Keratinocyte (primary cell): Measurements from ENCODE around the gene HCN3. TPM values are rescaled to one million over a fixed set of nuclear protein-coding genes. Genes with fewer than 3 reads are reported as not detected.

Experiments used
- DNase-seq: peaks from one replicate; pipeline ENCODE4 v3.0.0-alpha.2; 2011; ENCODE audit warnings: low read depth, missing footprints, low spot score
- FAIRE-seq: peaks from 2 replicates; lab custom pipeline; 2011; peaks lifted over from hg19 to GRCh38; lab: Jason Lieb, UNC
- H2AFZ ChIP-seq: 2 replicates; pipeline ENCODE4 v1.6.0; 2012; ENCODE audit warnings: low read length, control low read depth, inconsistent platforms; ENCODE audit not compliant: control insufficient read depth
- H3K27ac ChIP-seq: 2 replicates; pipeline ENCODE4 v1.5.1; 2011; ENCODE audit warnings: low read length; ENCODE audit not compliant: control insufficient read depth, insufficient read depth
- H3K27me3 ChIP-seq: 3 replicates; pipeline ENCODE4 v1.6.0; 2011; ENCODE audit warnings: low read length; ENCODE audit not compliant: control insufficient read depth, insufficient read depth; ENCODE audit errors: extremely low read depth
- H3K36me3 ChIP-seq, 2 experiments: 2 replicates in 1 of 2; 3 replicates in 1 of 2; pipeline ENCODE4 v1.5.1; 2011; ENCODE audit warnings: low read length in 2 of 2, mild to moderate bottlenecking in 1 of 2; ENCODE audit not compliant: control insufficient read depth in 2 of 2, insufficient read depth in 2 of 2; ENCODE audit errors: extremely low read depth in 1 of 2
- H3K4me1 ChIP-seq: 3 replicates; pipeline ENCODE4 v1.5.1; 2011; ENCODE audit warnings: low read length; ENCODE audit not compliant: control insufficient read depth, insufficient read depth; ENCODE audit errors: extremely low read depth
- H3K4me2 ChIP-seq: 3 replicates; pipeline ENCODE4 v1.6.0; 2011; ENCODE audit warnings: low read depth, low read length; ENCODE audit not compliant: control insufficient read depth, insufficient read depth; ENCODE audit errors: extremely low read depth
- H3K4me3 ChIP-seq, 3 experiments: fragments of 200-600 bp in 1 of 3; sonication (generic) in 1 of 3; 2 replicates in 2 of 3; 3 replicates in 1 of 3; pipeline ENCODE4 v1.5.1; 2011 to 2016; ENCODE audit warnings: low read length in 3 of 3, mild to moderate bottlenecking in 3 of 3, control low read depth in 2 of 3, inconsistent platforms in 1 of 3, low read depth in 1 of 3, mixed read lengths in 1 of 3, mixed run types in 1 of 3, moderate library complexity in 1 of 3; ENCODE audit not compliant: control insufficient read depth in 2 of 3, insufficient read depth in 2 of 3; ENCODE audit errors: extremely low read depth in 1 of 3
- H3K79me2 ChIP-seq: 2 replicates; pipeline ENCODE4 v1.6.0; 2012; ENCODE audit warnings: low read length; ENCODE audit not compliant: control insufficient read depth, insufficient read depth
- H3K9ac ChIP-seq: 3 replicates; pipeline ENCODE4 v1.6.0; 2011; ENCODE audit warnings: low read length; ENCODE audit not compliant: control insufficient read depth, insufficient read depth; ENCODE audit errors: extremely low read depth
- H3K9me1 ChIP-seq: 3 replicates; pipeline ENCODE4 v1.6.0; 2011; ENCODE audit warnings: low read length; ENCODE audit not compliant: control insufficient read depth, insufficient read depth; ENCODE audit errors: extremely low read depth
- H3K9me3 ChIP-seq: 2 replicates; pipeline ENCODE4 v1.5.1; 2012; ENCODE audit warnings: low read depth, low read length; ENCODE audit not compliant: control insufficient read depth
- H4K20me1 ChIP-seq: 3 replicates; pipeline ENCODE4 v1.6.0; 2011; ENCODE audit warnings: low read length; ENCODE audit not compliant: control insufficient read depth, insufficient read depth; ENCODE audit errors: extremely low read depth
- CTCF ChIP-seq, 3 experiments: IDR thresholded peaks in 1 of 3; conservative IDR thresholded peaks in 1 of 3; optimal IDR thresholded peaks in 1 of 3; 2 replicates in 2 of 3; 3 replicates in 1 of 3; pipeline versions ENCODE3 to v1.5.1; 2011; ENCODE audit warnings: low read length in 3 of 3, mild to moderate bottlenecking in 3 of 3, moderate library complexity in 2 of 3, control low read depth in 1 of 3, inconsistent platforms in 1 of 3; ENCODE audit not compliant: insufficient read depth in 2 of 3; ENCODE audit errors: extremely low read depth in 1 of 3
- EZH2 ChIP-seq: IDR thresholded peaks from one replicate; pipeline ENCODE4 v1.6.1; 2012; ENCODE audit warnings: inconsistent platforms, mild to moderate bottlenecking, low read length, moderate library complexity
- dilution Hi-C: fragments of 300-500 bp; cut with MboI; formaldehyde crosslinking; loops from one replicate; pipeline ENCODE4 v1.7.0; 2020; ENCODE audit warnings: low sequenced_read_pairs; ENCODE audit not compliant: extremely low pct_ligation_motif_present
- polyA plus RNA-seq, 5 experiments: library from polyadenylated mRNA; depleted of rRNA in 3 of 5; stranded (reverse) in 3 of 5; stranded (forward) in 1 of 5; unstranded in 1 of 5; fragments of >200 nt; gene quantifications; 1 replicate in 1 of 5; 2 replicates in 3 of 5; 3 replicates in 1 of 5; pipeline versions ENCODE4 v1.2.1 to v1.2.3, GENCODE V29; 2011 to 2012; ENCODE audit warnings: missing spikeins in 2 of 5, low read depth in 1 of 5, low replicate concordance in 1 of 5

Gene HCN3
- polyA plus RNA-seq, 1 donor (not counting 4 experiments of a cell fraction or from before 2014, with no cell fraction given) = 3.0 TPM

- H3K4me1 ChIP-seq = peaks cover 8% of the 10 kb centered on the region
- peaks cover 23 to 26% of the 10 kb centered on the region in 2 experiments for H3K36me3 ChIP-seq
- dilution Hi-C loops = no loop called here
- no peak overlapping the region for H3K4me2 ChIP-seq
- H3K79me2 ChIP-seq = peaks cover 11% of the 10 kb centered on the region
- H3K4me3 ChIP-seq = no peak overlapping the region
- no peak overlapping the region for H3K9ac ChIP-seq
- no peak overlapping the region for H2AFZ ChIP-seq
- no peaks in the 10 kb centered on the region for H3K27me3 ChIP-seq
- no peak overlapping the region for H3K27ac ChIP-seq
- no peaks in the 10 kb centered on the region for H3K9me3 ChIP-seq
- no peaks in the 10 kb centered on the region for H4K20me1 ChIP-seq
- H3K9me1 ChIP-seq = no peaks in the 10 kb centered on the region
- DNase-seq (no peak), FAIRE-seq (no peak)
- no peak for TF ChIP-seq CTCF (optimal IDR thresholded peaks at IDR 0.05 in 1 of 3, IDR thresholded peaks at IDR 0.05 in 1 of 3, conservative IDR thresholded peaks at IDR 0.05 in 1 of 3; ENCODE audit: extremely low read depth in 1 of 3, insufficient read depth in 2 of 3, low read length in 3 of 3)
- TF ChIP-seq EZH2 = no peak
Observed at GRCh38 chr1:155329980-155330598, 52.8 kb downstream of the HCN3 start.

- H3K27ac ChIP-seq = no peak overlapping the region
- no peaks in the 10 kb centered on the region for H3K4me1 ChIP-seq
- H3K9me3 ChIP-seq = no peaks in the 10 kb centered on the region
- no peak overlapping the region for H3K9ac ChIP-seq
- H3K27me3 ChIP-seq = no peaks in the 10 kb centered on the region
- TF ChIP-seq EZH2 (no peak), CTCF (optimal IDR thresholded peaks at IDR 0.05 in 1 of 3, IDR thresholded peaks at IDR 0.05 in 1 of 3, conservative IDR thresholded peaks at IDR 0.05 in 1 of 3; ENCODE audit: extremely low read depth in 1 of 3, insufficient read depth in 2 of 3, low read length in 3 of 3) (no peak)
- dilution Hi-C loops = no loop called here
- no peak overlapping the region for H3K4me2 ChIP-seq
- H3K79me2 ChIP-seq = no peaks in the 10 kb centered on the region
- no peak overlapping the region for H3K4me3 ChIP-seq
- no peaks in the 10 kb centered on the region for H3K9me1 ChIP-seq
- H2AFZ ChIP-seq = no peak overlapping the region
- no peaks in the 10 kb centered on the region for H4K20me1 ChIP-seq
- DNase-seq (no peak), FAIRE-seq (no peak)
- H3K36me3 ChIP-seq = peaks cover 23% of the 10 kb centered on the region in 2 experiments
Observed at GRCh38 chr1:155334962-155335361, 57.7 kb downstream of the HCN3 start.

Other genes with a start within 250 kb of the HCN3 start
- 0.11 to 0.46 TPM (median 0.14 TPM) in 3 replicates for gene DCST2, start 243.7 kb upstream of the HCN3 start, polyA plus RNA-seq
- gene DCST1, start 243.6 kb upstream of the HCN3 start, polyA plus RNA-seq = 0.05 TPM in 1 of 3 replicates, not detected in the others
- 130 to 280 TPM (median 131 TPM) in 3 replicates for gene ADAM15, start 226.1 kb upstream of the HCN3 start, polyA plus RNA-seq
- 7.6 to 11.0 TPM (median 9.9 TPM) in 3 replicates for gene EFNA4, start 213.7 kb upstream of the HCN3 start, polyA plus RNA-seq
- 3.3 to 9.0 TPM (median 4.4 TPM) in 3 replicates for gene EFNA3, start 198.6 kb upstream of the HCN3 start, polyA plus RNA-seq
- 33.2 to 116 TPM (median 77.5 TPM) in 3 replicates for gene EFNA1, start 149.6 kb upstream of the HCN3 start, polyA plus RNA-seq
- 54.5 to 72.2 TPM (median 55.6 TPM) in 3 replicates for gene SLC50A1, start 141.6 kb upstream of the HCN3 start, polyA plus RNA-seq
- 29.3 to 54.9 TPM (median 32.3 TPM) in 3 replicates for gene DPM3, start 136.9 kb upstream of the HCN3 start, polyA plus RNA-seq
- 99.1 to 183 TPM (median 127 TPM) in 3 replicates for gene KRTCAP2, start 104.2 kb upstream of the HCN3 start, polyA plus RNA-seq
- 1.6 to 4.5 TPM (median 1.7 TPM) in 3 replicates for gene TRIM46, start 103.6 kb upstream of the HCN3 start, polyA plus RNA-seq
- gene THBS3, start 69.6 kb upstream of the HCN3 start, polyA plus RNA-seq = 14.4 to 36.0 TPM (median 16.2 TPM) in 3 replicates
- 43.4 to 69.9 TPM (median 59.5 TPM) in 3 replicates for gene MTX1, start 68.8 kb upstream of the HCN3 start, polyA plus RNA-seq
- 8.8 to 12.6 TPM (median 9.2 TPM) in 3 replicates for gene ENTREP3, start 22.0 kb upstream of the HCN3 start, polyA plus RNA-seq
- 72.1 to 97.0 TPM (median 91.3 TPM) in 3 replicates for gene SCAMP3, start 15.1 kb upstream of the HCN3 start, polyA plus RNA-seq
- 42.1 to 45.3 TPM (median 43.1 TPM) in 3 replicates for gene CLK2, start 4.0 kb upstream of the HCN3 start, polyA plus RNA-seq
- 0.03 to 0.04 TPM in 2 of 3 replicates, not detected in the other for gene PKLR, start 24.0 kb downstream of the HCN3 start, polyA plus RNA-seq
- gene FDPS, start 31.4 kb downstream of the HCN3 start, polyA plus RNA-seq = 669 to 898 TPM (median 821 TPM) in 3 replicates
- gene RUSC1, start 43.4 kb downstream of the HCN3 start, polyA plus RNA-seq = 32.4 to 40.3 TPM (median 32.8 TPM) in 3 replicates